ENCODE measurements around the gene E4F1.

E4F1 gene

DNA sequence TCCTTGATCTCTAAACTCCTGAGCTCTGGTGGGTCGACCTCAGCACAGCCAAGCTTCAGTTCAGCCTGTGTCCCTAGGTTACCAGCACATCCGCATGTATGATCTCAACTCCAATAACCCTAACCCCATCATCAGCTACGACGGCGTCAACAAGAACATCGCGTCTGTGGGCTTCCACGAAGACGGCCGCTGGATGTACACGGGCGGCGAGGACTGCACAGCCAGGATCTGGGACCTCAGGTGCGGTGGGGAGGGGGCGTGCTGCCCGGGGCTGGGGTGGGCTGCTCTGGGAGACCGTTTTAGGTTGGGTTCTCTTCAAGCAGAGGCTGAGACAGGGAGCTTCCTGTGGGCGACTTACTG is 17.0 kb upstream of the E4F1 start:
- no peak for DNase-seq (ENCODE audit: low read depth)

DNA sequence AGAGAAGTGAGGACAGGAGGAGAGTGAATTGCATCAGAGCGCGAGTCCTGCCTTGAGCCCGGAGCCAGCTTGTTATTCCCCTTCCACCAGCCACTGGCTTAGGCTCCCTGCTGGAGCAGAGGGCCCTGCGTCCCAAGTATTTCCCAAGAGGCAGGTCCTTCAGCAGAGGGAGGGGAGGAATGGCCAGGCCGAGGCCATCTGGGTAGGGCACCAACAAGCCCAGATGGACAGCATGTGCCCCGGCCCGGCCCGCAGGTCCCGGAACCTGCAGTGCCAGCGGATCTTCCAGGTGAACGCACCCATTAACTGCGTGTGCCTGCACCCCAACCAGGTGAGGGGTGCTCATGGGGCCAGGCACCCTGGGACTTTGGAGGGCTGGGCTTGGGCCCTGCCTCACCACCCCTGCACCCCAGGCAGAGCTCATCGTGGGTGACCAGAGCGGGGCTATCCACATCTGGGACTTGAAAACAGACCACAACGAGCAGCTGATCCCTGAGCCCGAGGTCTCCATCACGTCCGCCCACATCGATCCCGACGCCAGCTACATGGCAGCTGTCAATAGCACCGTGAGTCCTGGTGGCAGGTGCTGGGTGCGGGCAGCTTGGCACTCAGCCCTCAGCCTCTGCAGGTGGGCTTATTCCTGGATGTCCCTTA is 16.5 kb upstream of the E4F1 start:
- no peak for DNase-seq (ENCODE audit: low read depth)

DNA sequence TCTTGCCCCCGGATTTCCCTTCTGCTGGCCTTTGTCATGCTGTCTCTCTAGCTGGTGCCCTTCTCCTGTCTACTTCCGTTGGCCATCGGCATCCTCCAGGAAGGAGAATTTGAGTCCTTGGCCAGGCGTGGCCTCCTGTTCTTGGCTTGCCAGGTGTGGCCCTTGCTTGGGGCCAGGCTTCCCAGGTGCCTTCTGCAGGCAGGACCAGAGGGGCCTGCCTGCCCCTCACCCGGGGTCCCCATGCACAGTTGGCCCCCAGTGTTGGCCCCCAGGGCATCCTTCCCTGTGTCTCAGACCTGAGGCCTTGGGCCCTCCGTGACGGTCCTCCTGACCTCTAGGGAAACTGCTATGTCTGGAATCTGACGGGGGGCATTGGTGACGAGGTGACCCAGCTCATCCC is 15.5 kb upstream of the E4F1 start:
- DNase-seq (ENCODE audit: low read depth) = no peak

DNA sequence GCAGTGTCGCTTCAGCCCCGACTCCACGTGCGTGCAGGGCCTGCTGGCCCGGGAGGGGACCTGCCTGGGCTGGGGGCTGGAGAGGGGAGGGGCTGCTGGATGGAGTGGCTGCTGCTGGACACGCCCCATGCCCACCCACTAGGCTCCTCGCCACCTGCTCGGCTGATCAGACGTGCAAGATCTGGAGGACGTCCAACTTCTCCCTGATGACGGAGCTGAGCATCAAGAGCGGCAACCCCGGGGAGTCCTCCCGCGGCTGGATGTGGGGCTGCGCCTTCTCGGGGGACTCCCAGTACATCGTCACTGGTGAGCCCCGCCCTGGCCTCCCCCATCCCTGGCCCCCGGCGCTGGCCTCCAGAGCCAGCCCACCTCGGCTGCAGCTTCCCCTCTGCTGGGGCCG is 15.1 kb upstream of the E4F1 start:
- DNase-seq (ENCODE audit: low read depth) = no peak

DNA sequence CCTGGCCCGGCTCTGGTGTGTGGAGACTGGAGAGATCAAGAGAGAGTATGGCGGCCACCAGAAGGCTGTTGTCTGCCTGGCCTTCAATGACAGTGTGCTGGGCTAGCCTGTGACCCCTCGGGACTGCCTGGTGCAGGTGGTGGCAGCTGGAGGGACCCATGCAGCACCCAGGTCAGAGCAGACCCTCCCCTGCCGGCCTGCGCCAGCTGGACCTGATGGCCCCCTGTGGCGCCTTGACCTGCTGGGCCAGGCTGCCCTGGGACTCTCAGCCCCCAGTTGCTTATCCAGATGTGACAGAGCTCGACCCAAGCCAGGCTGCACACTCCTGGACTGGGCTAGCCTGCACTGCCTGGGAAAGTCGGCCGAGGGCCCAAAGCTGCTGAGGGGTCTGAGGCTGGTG is 14.6 kb upstream of the E4F1 start:
- no peak for DNase-seq (ENCODE audit: low read depth)

DNA sequence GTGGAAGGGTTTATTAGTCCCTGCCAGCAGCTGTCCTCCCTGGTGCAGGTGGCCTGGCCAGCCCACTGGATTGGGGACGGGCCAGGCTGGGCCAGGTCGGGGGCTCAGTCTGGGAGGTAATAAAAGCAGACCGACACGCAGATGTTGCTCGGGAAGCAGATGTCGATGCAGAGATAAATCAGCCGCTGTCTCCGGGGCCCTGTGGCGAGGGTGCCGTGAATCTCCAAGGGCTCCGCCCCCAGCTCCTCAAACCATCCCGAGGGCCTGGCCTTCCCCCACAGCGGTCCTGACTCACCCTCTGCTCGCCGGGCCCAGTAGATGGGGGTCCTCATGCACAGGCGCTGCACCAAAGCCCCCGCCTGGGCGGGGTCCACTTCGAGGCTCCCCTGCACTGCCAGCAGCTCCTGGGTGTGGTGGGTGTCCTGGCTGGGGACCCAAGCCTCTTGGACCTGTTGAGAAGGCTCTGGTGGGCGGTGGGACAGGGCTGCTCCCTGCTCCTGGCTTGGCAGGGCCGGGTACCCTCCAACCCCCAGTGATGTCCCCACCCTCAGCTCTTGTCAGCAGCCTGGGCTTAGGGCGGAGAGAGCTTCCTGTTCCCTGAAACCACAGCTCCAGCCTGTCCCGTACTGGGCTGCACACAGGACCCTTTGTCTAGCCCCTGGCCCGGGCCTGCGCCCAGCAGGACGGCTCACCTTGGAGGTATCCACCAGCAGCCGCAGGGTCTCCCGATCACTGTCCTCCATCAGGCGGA is 14.0 kb upstream of the E4F1 start:
- no peak for DNase-seq (ENCODE audit: low read depth)

DNA sequence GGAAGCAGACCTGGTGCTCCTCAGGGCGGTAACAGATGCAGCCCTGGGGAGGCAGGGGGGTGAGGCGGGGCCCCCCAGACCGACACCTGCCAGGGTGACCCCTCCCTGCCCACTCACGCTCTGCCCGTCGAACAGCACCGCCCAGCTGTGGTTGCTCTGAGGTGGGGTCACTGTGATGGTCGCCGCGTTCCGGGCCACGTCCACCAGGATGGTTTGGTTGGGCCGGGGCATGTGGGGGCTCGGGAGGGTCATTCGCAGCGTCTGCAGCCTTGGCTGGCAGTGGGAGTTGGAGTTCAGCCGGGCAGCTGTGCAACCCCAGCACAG is 13.4 kb upstream of the E4F1 start:
- DNase-seq (ENCODE audit: low read depth) = no peak

DNA sequence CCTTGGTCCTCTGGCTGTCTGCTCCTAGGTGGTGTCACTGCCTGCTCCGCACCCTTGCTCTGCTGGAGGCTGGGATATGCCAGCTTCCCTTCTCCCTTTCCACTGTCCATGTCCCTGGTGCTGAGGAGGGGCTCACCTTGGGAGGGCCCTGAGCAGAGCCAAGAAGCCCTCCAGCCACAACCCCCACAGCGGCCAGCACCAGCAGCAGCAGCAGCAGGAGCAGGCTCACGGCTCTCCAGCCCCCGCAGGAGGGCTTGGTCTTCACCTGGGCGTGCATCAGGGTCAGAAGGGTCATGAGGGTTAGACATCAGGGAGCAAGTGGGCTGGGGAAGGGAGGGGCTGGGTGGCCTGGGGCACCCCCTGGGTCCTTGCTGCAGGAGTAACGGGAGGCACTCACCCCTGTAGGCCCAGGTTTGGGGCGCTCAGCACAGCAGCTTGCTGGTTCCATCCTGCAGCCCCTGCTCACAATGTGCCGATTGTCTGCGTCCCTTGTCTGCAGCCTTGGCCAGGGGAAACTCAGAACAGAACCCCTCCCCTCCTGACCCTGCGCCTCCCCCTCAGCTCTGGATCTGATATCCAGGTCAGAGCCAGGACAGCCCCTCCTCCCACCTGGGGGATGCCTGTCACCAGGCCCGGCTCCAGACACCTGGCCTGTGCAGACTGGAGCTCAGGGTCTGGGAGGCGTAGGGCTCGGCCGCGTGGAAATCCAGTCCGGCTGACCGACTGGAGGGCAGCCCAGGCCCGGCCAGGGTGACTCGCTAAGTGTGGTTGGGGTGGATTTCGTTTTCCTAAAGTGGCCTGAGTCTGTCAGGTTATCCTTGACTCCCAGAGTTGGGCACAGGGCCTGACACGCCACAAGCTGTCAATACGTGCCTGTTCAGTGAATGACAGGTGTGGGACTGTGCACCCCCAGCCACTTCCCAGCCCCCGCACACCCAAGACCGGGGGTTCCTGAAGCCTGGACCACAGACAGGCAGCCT is 12.7 kb upstream of the E4F1 start, which contains the start of gene BRICD5:
Gene BRICD5, minus strand, starts transcription at position 478 of the 980 bp plus-strand sequence. Its CDS starts 30 bp downstream, at position 448.
- DNase-seq (ENCODE audit: low read depth) = no peak

DNA sequence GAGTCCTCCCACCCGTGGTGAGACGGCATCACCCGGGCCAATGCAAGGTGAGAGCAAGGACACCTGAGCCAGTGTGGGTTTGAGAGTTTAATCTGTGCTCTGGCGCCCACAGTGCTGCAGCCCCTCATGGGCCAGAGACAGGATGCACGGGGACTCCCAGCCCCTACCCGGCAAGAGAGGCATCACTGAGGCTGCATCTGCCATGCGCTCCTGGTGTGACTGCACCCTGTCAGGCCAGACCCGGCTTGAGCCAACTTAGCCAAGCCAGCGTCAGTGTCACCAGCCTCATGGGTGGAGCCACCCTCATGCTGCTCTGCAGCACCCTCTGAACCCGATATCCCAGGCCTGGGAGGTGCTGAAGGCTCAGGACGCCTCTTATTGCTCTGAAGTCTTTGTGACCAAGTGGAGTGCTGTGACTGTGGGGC is 11.5 kb upstream of the E4F1 start:
- no peak for DNase-seq (ENCODE audit: low read depth)

DNA sequence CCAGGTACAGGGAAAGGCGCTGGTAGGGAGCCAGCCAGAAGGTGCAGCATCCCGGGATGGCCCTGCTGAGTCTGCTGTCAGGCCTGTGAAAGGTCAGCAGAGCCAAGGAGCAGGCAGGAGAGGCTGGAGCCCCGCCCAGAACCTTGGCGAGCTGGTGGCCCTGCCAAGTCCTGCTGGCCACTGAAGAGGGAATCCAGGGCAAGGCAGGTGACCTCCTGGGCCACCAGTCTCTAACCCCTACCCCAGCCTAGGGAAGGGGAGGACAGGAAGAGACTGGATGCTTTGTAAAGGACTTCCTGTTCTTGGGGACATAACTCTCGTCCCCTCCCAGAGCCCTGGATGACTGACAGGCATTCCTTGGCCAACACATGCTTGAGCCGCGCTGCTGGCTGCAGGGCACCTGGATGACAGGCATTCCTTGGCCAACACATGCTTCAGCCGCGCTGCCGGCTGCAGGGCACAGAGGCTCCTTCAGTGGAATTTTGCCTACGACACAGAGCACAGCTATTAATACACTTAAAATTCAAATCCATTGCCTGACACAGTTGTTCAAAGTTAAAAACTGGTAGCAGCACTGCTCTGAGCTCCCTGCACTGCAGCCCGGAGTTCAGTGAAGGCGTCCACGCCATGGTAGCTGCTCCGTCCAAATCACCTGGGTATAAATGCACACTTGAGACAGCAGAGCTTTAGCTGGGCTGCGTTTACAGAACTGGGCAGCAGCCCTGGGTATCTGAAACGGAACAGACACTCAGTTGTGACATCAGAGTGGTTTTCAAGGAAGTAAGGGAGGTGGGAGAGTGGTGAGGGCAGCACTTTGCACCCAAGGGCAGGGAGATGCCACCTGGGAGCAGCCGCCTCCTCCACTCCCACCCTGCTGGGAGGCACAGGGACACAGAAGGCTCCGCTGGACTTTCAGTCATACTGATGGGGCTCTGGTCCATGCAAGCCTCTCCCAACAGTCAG is 10.7 kb upstream of the E4F1 start:
- DNase-seq (ENCODE audit: low read depth) = no peak

DNA sequence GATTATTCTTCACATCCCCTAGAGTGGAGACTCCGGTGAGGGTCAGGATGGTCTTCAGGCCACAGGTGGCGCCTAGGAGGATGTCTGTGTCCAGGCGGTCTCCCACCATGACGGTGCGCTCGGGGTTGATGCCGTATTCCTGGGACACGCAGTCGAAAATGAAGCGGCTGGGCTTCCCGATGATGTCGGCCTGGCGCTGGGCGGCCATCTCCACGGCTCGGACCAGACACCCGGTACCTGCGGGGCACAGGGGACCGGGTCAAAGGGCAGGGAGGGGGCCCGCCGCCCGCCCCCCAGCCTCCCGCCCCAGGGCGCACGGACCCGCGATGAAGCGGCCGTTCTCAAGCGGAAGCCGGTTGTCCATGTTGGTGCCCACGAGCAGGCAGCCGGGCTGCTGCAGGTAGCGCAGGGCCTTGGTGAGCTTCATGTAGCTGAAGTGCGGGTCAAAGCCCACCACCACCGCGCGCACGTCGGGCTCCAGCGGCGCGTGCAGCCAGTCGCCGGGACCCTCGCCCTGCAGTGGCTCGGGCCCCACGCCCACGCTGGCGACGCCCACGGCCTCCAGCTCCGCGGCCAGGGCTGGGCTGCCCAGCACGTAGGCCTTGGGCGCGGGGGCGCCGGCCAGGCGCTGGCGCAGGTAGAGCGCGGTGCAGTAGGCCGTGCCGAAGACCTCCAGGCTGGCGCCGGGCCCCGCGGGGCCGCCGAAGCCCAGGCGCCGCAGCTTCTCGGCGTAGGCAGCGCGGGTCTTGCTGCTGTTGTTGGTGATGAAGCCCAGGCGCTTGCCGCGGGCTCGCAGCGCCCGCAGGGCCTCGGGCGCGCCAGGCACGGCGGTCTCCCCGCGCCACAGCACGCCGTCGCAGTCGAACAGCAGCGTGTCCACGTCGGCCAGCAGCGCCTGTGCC is 9.3 kb upstream of the E4F1 start:
- no peak for DNase-seq (ENCODE audit: low read depth)

DNA sequence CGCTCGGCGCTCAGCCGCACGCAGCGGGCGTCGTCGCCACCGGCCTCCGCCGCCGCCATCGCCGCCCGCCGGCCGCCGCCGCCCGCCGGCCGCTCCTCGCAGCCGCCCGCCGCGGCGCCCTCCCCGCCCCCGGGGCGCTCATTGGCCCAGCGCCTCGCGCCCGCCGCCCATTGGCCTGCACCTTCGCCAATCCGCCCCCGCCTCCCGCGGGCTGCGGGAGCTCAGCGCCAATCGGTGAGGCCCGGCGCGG is 8.7 kb upstream of the E4F1 start, which contains the start of gene PGP:
Gene PGP, minus strand, starts transcription at position 122 of the 250 bp plus-strand sequence. Its CDS starts 63 bp downstream, at position 59.
- no peak for DNase-seq (ENCODE audit: low read depth)

DNA sequence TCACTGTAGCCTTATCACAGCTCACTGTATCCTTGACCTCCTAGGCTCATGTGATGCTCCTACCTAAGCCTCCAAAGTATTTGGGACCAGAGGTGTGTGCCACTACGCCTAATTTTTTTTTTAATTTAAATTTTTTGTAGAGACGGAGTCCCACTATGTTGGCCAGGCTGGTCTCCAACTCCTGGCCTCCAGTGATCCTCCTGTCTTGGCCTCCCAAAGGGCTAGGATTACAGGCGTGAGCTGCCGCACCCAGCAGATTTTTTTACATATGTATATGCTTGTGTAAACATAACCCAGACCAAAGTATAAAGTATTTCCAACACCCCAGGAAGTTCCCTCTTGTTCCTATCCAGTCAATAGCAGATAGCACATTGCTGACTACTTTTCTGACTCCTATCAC is 7.1 kb upstream of the E4F1 start:
- DNase-seq (ENCODE audit: low read depth) = no peak

DNA sequence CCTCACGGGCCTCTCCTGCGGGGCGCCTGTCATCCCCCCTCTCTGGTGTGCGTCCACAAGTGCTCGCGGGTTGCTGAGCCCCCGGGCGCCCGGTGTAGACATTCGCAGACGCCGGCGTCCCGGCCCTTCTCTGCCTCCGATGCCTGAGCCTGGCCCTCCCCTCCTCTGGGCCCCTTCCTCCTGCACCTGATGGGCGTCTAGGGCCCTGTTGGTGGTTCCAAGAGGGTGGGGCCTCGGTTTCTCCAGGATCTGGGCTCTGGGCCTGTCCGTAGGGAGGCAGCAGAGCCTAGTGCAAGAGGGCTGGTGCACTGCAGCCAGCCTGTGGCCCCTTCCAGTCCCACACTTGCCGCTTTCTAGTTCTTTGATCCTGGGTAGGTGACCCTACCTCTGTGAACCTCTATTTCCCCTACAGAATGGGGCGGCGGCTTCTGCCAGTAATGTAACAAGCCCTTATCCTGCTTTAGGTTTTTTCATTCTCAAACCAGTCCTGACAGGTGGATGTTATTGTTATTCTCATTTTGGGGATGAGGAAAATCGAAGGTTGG is 623 bp downstream of the E4F1 start:
- DNase-seq (ENCODE audit: low read depth) = no peak

DNA sequence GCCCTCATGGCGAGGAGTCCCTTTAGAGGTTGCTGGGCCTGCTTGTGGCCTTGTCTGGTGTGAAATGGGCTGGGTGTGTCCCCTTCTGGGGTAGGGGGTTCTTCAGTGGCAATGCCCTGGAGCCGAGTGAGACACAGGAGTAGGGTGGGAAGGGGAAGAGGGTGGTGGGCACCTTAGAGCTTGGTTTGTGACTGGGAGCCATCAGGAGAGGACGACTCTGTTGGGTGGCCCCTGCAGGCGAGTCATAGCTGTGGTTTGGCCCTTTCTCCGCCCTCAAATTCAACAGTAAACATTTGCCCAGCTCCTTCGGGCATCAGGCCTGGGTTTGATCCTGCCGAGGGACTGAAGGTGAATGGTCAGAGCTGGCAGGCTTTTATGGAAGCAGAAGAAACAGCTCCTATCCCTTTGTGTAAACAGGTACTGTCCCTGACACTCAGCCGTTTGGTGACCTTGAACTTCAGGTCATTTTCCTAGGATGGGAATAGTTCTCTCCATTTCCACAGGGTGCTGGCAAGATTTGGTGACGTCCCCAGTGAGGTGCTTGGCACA is 2.9 kb downstream of the E4F1 start:
- DNase-seq (ENCODE audit: low read depth) = no peak

DNA sequence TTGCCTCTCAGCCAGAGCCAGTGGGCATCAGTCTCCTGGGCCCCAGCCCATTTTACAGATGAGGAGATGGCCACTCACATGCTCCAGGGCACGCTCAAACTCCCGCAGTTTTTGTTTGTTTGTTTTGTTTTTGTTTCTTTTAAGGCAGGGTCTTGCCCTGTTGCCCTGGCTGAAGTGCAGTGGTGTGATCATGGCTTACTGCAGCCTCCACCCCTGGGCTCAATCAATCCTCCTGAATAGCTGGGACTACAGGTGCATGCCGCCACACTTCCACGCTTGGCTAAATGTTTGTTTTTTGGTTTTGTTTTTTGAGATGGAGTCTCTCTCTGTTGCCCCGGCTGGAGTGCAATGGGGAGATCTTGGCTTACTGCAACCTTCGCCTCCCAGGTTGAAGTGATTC is 3.5 kb downstream of the E4F1 start:
- no peak for DNase-seq (ENCODE audit: low read depth)

DNA sequence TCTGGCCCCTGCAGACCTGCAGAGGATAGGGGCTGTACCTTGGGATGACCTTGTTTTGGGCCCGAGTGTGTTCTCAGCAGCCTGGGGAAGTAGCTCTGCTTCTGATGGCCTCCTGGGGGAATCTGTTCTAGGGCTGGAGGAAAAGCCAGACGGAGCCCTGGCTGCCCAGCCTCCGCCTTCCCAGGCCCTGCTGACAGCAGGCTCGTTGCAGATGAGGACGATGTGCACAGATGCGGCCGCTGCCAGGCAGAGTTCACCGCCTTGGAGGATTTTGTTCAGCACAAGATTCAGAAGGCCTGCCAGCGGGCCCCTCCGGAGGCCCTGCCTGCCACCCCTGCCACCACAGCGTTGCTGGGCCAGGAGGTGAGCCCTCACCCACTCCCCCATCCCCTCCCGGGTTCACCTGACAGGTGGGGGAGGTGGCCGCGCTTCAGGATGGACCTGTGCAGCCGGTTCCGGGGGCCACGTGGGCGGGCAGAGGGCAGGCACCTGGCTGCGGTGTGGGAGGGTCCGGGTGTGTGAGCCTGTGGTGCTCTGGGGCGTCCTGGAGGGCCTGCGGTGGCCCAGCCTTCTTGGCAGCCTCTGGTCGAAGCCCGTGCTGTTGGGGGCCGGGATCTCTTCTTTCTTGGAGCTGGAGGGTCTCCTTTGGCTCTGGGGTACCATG is 4.9 kb downstream of the E4F1 start:
- no peak for DNase-seq (ENCODE audit: low read depth)

DNA sequence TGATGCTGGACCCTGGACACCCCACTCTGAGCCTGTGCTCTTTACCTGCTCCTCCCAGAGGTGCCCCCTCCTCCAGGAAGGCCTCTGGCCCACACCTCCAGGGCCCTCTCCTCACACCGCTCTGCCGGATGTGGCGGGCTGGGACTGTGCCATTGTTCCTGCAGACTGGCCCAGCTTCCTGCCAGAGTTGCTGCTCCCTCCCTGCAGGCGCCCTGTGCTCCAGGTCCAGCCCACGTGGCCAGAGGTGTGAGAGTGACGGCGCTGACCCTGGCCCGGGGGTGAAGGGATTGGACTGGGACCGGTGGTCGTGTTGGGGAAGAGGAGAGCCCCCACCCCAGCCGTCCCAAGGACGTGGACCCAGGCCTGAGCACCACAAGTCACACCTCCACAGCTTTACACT is 5.7 kb downstream of the E4F1 start:
- DNase-seq (ENCODE audit: low read depth) = no peak

DNA sequence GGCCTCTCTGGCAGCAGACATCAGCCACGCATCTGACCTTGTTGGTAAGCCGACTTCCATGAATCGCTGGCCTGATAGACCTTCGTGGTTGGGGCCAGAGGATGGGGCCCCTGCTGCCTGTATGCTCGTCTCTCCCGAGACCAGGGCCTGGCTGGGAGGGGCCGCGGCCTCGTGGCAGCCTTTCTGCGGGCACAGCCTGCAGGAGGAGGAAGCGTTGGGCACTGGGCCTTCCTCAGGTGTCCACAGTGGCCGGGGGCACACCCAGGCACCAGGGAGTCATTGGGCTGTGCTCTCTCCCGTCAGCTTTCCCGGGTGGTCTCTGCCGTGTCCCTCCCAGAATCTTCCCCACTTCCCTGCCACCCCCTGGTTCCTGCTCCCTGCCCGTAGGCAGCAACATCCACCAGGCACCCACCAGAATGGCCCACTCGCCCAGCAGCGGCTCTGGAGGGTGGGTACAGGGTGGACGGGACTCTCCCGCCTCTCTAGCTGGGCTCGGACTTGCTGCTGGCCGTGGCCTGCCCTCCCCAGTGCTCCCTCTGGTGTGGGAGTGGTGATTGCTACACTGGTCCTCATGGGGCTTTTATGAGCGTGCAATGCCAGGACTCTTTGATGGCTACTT is 6.3 kb downstream of the E4F1 start:
- DNase-seq (ENCODE audit: low read depth) = no peak

All from T follicular helper cell (primary cell).